ENCODE results near the gene PRR15.
"Not testable (repeated sequence)": the region's sequence is repeated elsewhere in the genome, so short reads cannot be mapped to it uniquely, and the experiment has no call there.

The PRR15 gene

GRCh38 chr7:29563590-29564495 is at the start of gene PRR15:
Gene PRR15, plus strand, starts transcription at chr7:29563835. Its CDS starts 2,495 bp downstream, at chr7:29566330.
- DNase-seq, result no peak

GRCh38 chr7:29516491-29516890 is 47.1 kb upstream of the PRR15 start:
- no peak for DNase-seq

GRCh38 chr7:29518616-29519015 is 45.0 kb upstream of the PRR15 start:
- DNase-seq, result no peak

GRCh38 chr7:29523728-29524127 is 39.9 kb upstream of the PRR15 start:
- no peak for DNase-seq

GRCh38 chr7:29527505-29528108 is 36.0 kb upstream of the PRR15 start:
- DNase-seq, result no peak

- not testable (repeated sequence) for DNase-seq
Measured at GRCh38 chr7:29528526-29528925, 35.1 kb upstream of the PRR15 start.

GRCh38 chr7:29538389-29538788 is 25.2 kb upstream of the PRR15 start:
- no peak for DNase-seq

- no peak for DNase-seq
Measured at GRCh38 chr7:29539471-29539870, 24.2 kb upstream of the PRR15 start.

- DNase-seq, result no peak
Measured at GRCh38 chr7:29547421-29547820, 16.2 kb upstream of the PRR15 start.

GRCh38 chr7:29548823-29549222 is 14.8 kb upstream of the PRR15 start:
- no peak for DNase-seq

- no peak for DNase-seq
Measured at GRCh38 chr7:29552392-29552791, 11.2 kb upstream of the PRR15 start.

GRCh38 chr7:29555061-29555460 is 8.6 kb upstream of the PRR15 start:
- DNase-seq, result no peak

- no peak for DNase-seq
Measured at GRCh38 chr7:29556405-29557195, 7.0 kb upstream of the PRR15 start.

- peak; percentile 85 for DNase-seq
Measured at GRCh38 chr7:29557954-29558353, 5.7 kb upstream of the PRR15 start.

- DNase-seq, result peak; percentile 1
Measured at GRCh38 chr7:29561271-29561670, 2.4 kb upstream of the PRR15 start.

GRCh38 chr7:29562307-29562706 is 1.3 kb upstream of the PRR15 start:
- no peak for DNase-seq

GRCh38 chr7:29564496-29565223 is 1.0 kb downstream of the PRR15 start:
- peak; percentile 42 for DNase-seq

- no peak for DNase-seq
Measured at GRCh38 chr7:29565224-29565630, 1.6 kb downstream of the PRR15 start.

GRCh38 chr7:29565634-29565981 is 2.0 kb downstream of the PRR15 start:
- no peak for DNase-seq

GRCh38 chr7:29565982-29566746 is 2.5 kb downstream of the PRR15 start:
- DNase-seq, result no peak

- no peak for DNase-seq
Measured at GRCh38 chr7:29567174-29567573, 3.5 kb downstream of the PRR15 start.

GRCh38 chr7:29569648-29570047 is 6.0 kb downstream of the PRR15 start:
- DNase-seq, result no peak

Measured in OCI-M1 (cell line).